H9 (cell line): ENCODE data around the gene HOXC6. TPM values are rescaled to one million over a fixed set of nuclear protein-coding genes. Genes with fewer than 3 reads are reported as not detected.

Experiments
- DNase-seq: peaks from one replicate; pipeline ENCODE4 v3.0.0-alpha.2; 2017
- H2AFZ ChIP-seq: one replicate; pipeline ENCODE4 v1.6.1; 2013; ENCODE audit warnings: mild to moderate bottlenecking, low read length, control low read depth, moderate library complexity
- H2AK5ac ChIP-seq: 2 replicates; pipeline ENCODE4 v1.6.1; 2013; ENCODE audit warnings: low read length, control low read depth, mixed read lengths; ENCODE audit not compliant: insufficient read length
- H2BK120ac ChIP-seq: one replicate; pipeline ENCODE4 v1.6.1; 2013; ENCODE audit warnings: low read depth, mild to moderate bottlenecking, low read length, control low read depth, inconsistent platforms; ENCODE audit not compliant: poor library complexity, severe bottlenecking
- H2BK12ac ChIP-seq: 2 replicates; pipeline ENCODE4 v1.6.1; 2013; ENCODE audit warnings: low read length, control low read depth, mixed read lengths, low read depth; ENCODE audit not compliant: insufficient read length
- H2BK15ac ChIP-seq: 2 replicates; pipeline ENCODE4 v1.6.1; 2013; ENCODE audit warnings: low read depth, low read length, control low read depth
- H2BK20ac ChIP-seq: one replicate; pipeline ENCODE4 v1.6.1; 2013; ENCODE audit warnings: low read depth, mild to moderate bottlenecking, low read length, control low read depth, inconsistent platforms; ENCODE audit not compliant: poor library complexity, severe bottlenecking
- H2BK5ac ChIP-seq: 2 replicates; pipeline ENCODE4 v1.6.1; 2013; ENCODE audit warnings: low read length, control low read depth, mixed read lengths; ENCODE audit not compliant: insufficient read length
- H3K14ac ChIP-seq: 2 replicates; pipeline ENCODE4 v1.6.1; 2013; ENCODE audit warnings: low read length, control low read depth; ENCODE audit not compliant: insufficient read depth
- H3K18ac ChIP-seq: 2 replicates; pipeline ENCODE4 v1.6.1; 2013; ENCODE audit warnings: low read depth, mild to moderate bottlenecking, mixed read lengths, low read length, control low read depth; ENCODE audit not compliant: insufficient read length
- H3K23ac ChIP-seq: 2 replicates; pipeline ENCODE4 v1.6.1; 2013; ENCODE audit warnings: low read length, control low read depth, mixed read lengths, low read depth; ENCODE audit not compliant: insufficient read length
- H3K23me2 ChIP-seq: 2 replicates; pipeline ENCODE4 v1.6.1; 2013; ENCODE audit warnings: low read depth, mild to moderate bottlenecking, mixed read lengths, low read length, control low read depth; ENCODE audit not compliant: insufficient read length, poor library complexity, severe bottlenecking
- H3K27ac ChIP-seq: 2 replicates; pipeline ENCODE4 v1.5.1; 2013; ENCODE audit warnings: low read length, control low read depth, mixed read lengths, low read depth; ENCODE audit not compliant: insufficient read length
- H3K27me3 ChIP-seq: 2 replicates; pipeline ENCODE4 v1.6.1; 2013; ENCODE audit warnings: low read length, control low read depth, inconsistent platforms; ENCODE audit not compliant: insufficient read depth
- H3K4ac ChIP-seq: 2 replicates; pipeline ENCODE4 v1.6.1; 2013; ENCODE audit warnings: low read depth, mild to moderate bottlenecking, control low read depth, inconsistent platforms, low read length, moderate library complexity
- H3K4me1 ChIP-seq: 2 replicates; pipeline ENCODE4 v1.6.1; 2013; ENCODE audit warnings: low read length, control low read depth, inconsistent platforms; ENCODE audit not compliant: insufficient read depth
- H3K4me2 ChIP-seq: 2 replicates; pipeline ENCODE4 v1.6.1; 2013; ENCODE audit warnings: low read length, control low read depth, mixed read lengths; ENCODE audit not compliant: insufficient read length, insufficient read depth
- H3K56ac ChIP-seq: 2 replicates; pipeline ENCODE4 v1.6.1; 2013; ENCODE audit warnings: low read depth, mild to moderate bottlenecking, mixed read lengths, low read length, control low read depth; ENCODE audit not compliant: insufficient read length
- H3K79me1 ChIP-seq: 2 replicates; pipeline ENCODE4 v1.6.1; 2013; ENCODE audit warnings: low read depth, mild to moderate bottlenecking, moderate library complexity, low read length, control low read depth, inconsistent platforms; ENCODE audit not compliant: insufficient read depth, poor library complexity, severe bottlenecking
- H3K79me2 ChIP-seq: 2 replicates; pipeline ENCODE4 v1.6.1; 2013; ENCODE audit warnings: low read length, control low read depth, inconsistent platforms; ENCODE audit not compliant: insufficient read depth
- H3K9ac ChIP-seq: 2 replicates; pipeline ENCODE4 v1.6.1; 2013; ENCODE audit warnings: low read length, control low read depth, mixed read lengths; ENCODE audit not compliant: insufficient read length; ENCODE audit errors: extremely low read depth
- H3K9me3 ChIP-seq: one replicate; pipeline ENCODE4 v1.6.1; 2013; ENCODE audit warnings: low read depth, low read length, inconsistent platforms; ENCODE audit not compliant: control insufficient read depth
- H3T11ph ChIP-seq: one replicate; pipeline ENCODE4 v1.6.1; 2013; ENCODE audit warnings: mild to moderate bottlenecking, low read length, control low read depth, inconsistent platforms
- H4K20me1 ChIP-seq: one replicate; pipeline ENCODE4 v1.6.1; 2013; ENCODE audit not compliant: control insufficient read depth, insufficient read length, insufficient read depth
- H4K5ac ChIP-seq: 2 replicates; pipeline ENCODE4 v1.6.1; 2013; ENCODE audit warnings: low read depth, mild to moderate bottlenecking, mixed read lengths, low read length, control low read depth; ENCODE audit not compliant: insufficient read length
- H4K8ac ChIP-seq: replicated peaks from 2 replicates; pipeline ENCODE4 v1.6.1; 2013; ENCODE audit warnings: low read length, control low read depth, mixed read lengths, low read depth; ENCODE audit not compliant: insufficient read length
- H4K91ac ChIP-seq: 2 replicates; pipeline ENCODE4 v1.6.1; 2013; ENCODE audit warnings: low read depth, mild to moderate bottlenecking, moderate library complexity, mixed read lengths, low read length, control low read depth; ENCODE audit not compliant: insufficient read length
- H3K27ac Mint-ChIP-seq, 3 experiments: 2 replicates in 2 of 3; 3 replicates in 1 of 3; pipeline ENCODE4 v1.8.0; 2020 to 2021; ENCODE audit warnings: mixed read lengths in 3 of 3, mild to moderate bottlenecking in 1 of 3, moderate library complexity in 1 of 3
- H3K27me3 Mint-ChIP-seq: 2 replicates; pipeline ENCODE4 v1.8.0; 2021; ENCODE audit warnings: low read depth, mild to moderate bottlenecking, moderate library complexity, mixed read lengths
- H3K36me3 Mint-ChIP-seq, 3 experiments: 2 replicates in 2 of 3; 3 replicates in 1 of 3; pipeline ENCODE4 v1.8.0; 2020 to 2021; ENCODE audit warnings: low read depth in 3 of 3, mixed read lengths in 3 of 3; ENCODE audit not compliant: insufficient read depth in 1 of 3
- H3K4me1 Mint-ChIP-seq, 2 experiments: 2 replicates each; pipeline ENCODE4 v1.8.0; 2020; ENCODE audit warnings: mixed read lengths in 2 of 2
- H3K4me3 Mint-ChIP-seq, 2 experiments: 2 replicates in 1 of 2; 3 replicates in 1 of 2; pipeline ENCODE4 v1.8.0; 2020 to 2021; ENCODE audit warnings: mild to moderate bottlenecking in 2 of 2, mixed read lengths in 2 of 2, moderate library complexity in 1 of 2
- H3K9me3 Mint-ChIP-seq, 2 experiments: 2 replicates in 1 of 2; 3 replicates in 1 of 2; pipeline ENCODE4 v1.8.0; 2020; ENCODE audit warnings: mild to moderate bottlenecking in 2 of 2, mixed read lengths in 2 of 2, moderate library complexity in 1 of 2
- WGBS: extraction: QIAGEN DNeasy Blood & Tissue Kit; methylation state at CpG from one replicate; pipeline ENCODE4 v1.1.7; 2013; ENCODE audit warnings: missing lambda C conversion rate, low lambda C conversion rate, mixed read lengths; ENCODE audit not compliant: insufficient read length; ENCODE audit errors: extremely low coverage; 5-methylcytosine and 5-hydroxymethylcytosine counted together
- total RNA-seq: library from RNA; stranded (reverse); gene quantifications from 2 replicates; pipeline ENCODE4 v1.2.1, GENCODE V29; 2021
- TF ChIP-seq, protein P1 (sequence below): fragments of 200-600 bp; sonication (generic); conservative IDR thresholded peaks from 3 replicates; pipeline ENCODE4 v1.8.0; 2021; ENCODE audit warnings: antibody characterized with exemption, mild to moderate bottlenecking

Gene HOXC6
- total RNA-seq, 1 experiment from 2014 or later: not detected

DNA sequence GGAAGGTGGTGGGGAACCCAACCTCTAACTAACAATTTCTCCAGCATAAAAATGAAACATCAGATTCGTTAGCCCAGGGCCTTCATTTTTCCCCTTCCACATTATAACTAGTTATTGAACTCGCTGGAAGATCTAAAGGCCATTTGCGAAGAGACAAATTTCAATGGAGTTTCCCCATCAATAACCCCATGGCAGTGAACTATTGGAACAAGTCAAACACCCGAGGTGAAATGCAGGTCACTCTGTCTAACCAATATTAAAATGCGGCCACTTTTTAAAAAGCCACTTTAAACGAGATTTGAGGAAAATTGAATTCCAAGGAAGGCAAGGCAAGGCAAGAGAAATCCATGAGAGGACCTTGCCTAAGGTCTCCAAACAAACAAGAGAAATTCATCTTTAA, 20.9 kb downstream of the HOXC6 start:
- no peaks in the 10 kb centered on the region for H3K4me1 ChIP-seq
- no peak overlapping the region for H3K9ac ChIP-seq
- Mint-ChIP-seq H3K4me1 (peaks cover 6 to 39% of the 10 kb centered on the region in 2 experiments), H3K36me3 (no peaks in the 10 kb centered on the region), H3K27me3 (peaks cover 100% of the 10 kb centered on the region), H3K4me3 (no peak overlapping the region), H3K9me3 (peaks cover 2 to 13% of the 10 kb centered on the region in 2 experiments; a peak in 3 of 5 replicates), H3K27ac (no peak overlapping the region)
- H3K23me2 ChIP-seq: peaks cover 4% of the 10 kb centered on the region
- no peaks in the 10 kb centered on the region for H3K79me1 ChIP-seq
- H4K20me1 ChIP-seq: no peaks in the 10 kb centered on the region
- TF ChIP-seq, protein P1, sequence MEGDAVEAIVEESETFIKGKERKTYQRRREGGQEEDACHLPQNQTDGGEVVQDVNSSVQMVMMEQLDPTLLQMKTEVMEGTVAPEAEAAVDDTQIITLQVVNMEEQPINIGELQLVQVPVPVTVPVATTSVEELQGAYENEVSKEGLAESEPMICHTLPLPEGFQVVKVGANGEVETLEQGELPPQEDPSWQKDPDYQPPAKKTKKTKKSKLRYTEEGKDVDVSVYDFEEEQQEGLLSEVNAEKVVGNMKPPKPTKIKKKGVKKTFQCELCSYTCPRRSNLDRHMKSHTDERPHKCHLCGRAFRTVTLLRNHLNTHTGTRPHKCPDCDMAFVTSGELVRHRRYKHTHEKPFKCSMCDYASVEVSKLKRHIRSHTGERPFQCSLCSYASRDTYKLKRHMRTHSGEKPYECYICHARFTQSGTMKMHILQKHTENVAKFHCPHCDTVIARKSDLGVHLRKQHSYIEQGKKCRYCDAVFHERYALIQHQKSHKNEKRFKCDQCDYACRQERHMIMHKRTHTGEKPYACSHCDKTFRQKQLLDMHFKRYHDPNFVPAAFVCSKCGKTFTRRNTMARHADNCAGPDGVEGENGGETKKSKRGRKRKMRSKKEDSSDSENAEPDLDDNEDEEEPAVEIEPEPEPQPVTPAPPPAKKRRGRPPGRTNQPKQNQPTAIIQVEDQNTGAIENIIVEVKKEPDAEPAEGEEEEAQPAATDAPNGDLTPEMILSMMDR: no peak
- H3K79me2 ChIP-seq: no peaks in the 10 kb centered on the region
- no peak overlapping the region for H3K18ac ChIP-seq
- H4K91ac ChIP-seq: no peak overlapping the region
- H2BK20ac ChIP-seq: no peak overlapping the region
- H2AK5ac ChIP-seq: no peak overlapping the region
- no peak overlapping the region for H2AFZ ChIP-seq
- H2BK12ac ChIP-seq: no peak overlapping the region
- H3K56ac ChIP-seq: no peak overlapping the region
- peaks cover 99% of the 10 kb centered on the region for H3K27me3 ChIP-seq
- H2BK120ac ChIP-seq: no peak overlapping the region
- no peak overlapping the region for H3K4ac ChIP-seq
- no peak overlapping the region for H3K14ac ChIP-seq
- no peak for DNase-seq
- H3T11ph ChIP-seq: no peak overlapping the region
- no peak overlapping the region for H4K8ac ChIP-seq
- no peak overlapping the region for H3K23ac ChIP-seq
- H3K9me3 ChIP-seq: no peaks in the 10 kb centered on the region
- H2BK15ac ChIP-seq: no peak overlapping the region
- no peak overlapping the region for H3K27ac ChIP-seq
- no peak overlapping the region for H3K4me2 ChIP-seq
- H4K5ac ChIP-seq: no peak overlapping the region
- H2BK5ac ChIP-seq: no peak overlapping the region
- WGBS: no CpG with 5 or more reads among the region's 6 CpGs
